Esophagus squamous epithelium (tissue), 4 donors: Measurements from ENCODE around the gene TSPAN18.

ENCODE experiments used
- CTCF ChIP-seq, 6 experiments: fragments of 450-650 bp in 4 of 6; fragments of 200-600 bp in 2 of 6; sonication (generic) in 2 of 6; IDR thresholded peaks; one replicate each; pipeline ENCODE4 v1.5.1; 2016 to 2019; ENCODE audit warnings: antibody characterized with exemption in 6 of 6, mild to moderate bottlenecking in 4 of 6, moderate library complexity in 4 of 6
- POLR2A ChIP-seq, 4 donors: fragments of 450-650 bp; IDR thresholded peaks; one replicate each; pipeline ENCODE4 v1.6.1; 2017; ENCODE audit warnings: antibody characterized with exemption in 4 of 4, mild to moderate bottlenecking in 4 of 4, moderate library complexity in 3 of 4

- TF ChIP-seq POLR2A (IDR thresholded peaks at IDR 0.05): no peak
- no peak for TF ChIP-seq CTCF (IDR thresholded peaks at IDR 0.05)
These were observed 62.7 kb downstream of the TSPAN18 start for GRCh38 chr11:44789496-44789895.
